Upper lobe of right lung (tissue), 1 donor: Measurements from ENCODE around the gene LACRT. TPM values are rescaled to one million over a fixed set of nuclear protein-coding genes. Genes with fewer than 3 reads are reported as not detected.
"Not testable (repeated sequence)": the region's sequence is repeated elsewhere in the genome, so short reads cannot be mapped to it uniquely, and the experiment has no call there.

Source experiments
- ATAC-seq: fragments of 200-7000 bp; cut with Tn5 transposase; one replicate; pipeline ENCODE4 v1.9.1; 2020; ENCODE audit warnings: mild to moderate bottlenecking, moderate library complexity
- DNase-seq: peaks from one replicate; pipeline ENCODE4 v3.0.0-alpha.2; 2020
- H3K27ac ChIP-seq: fragments of 200-600 bp; one replicate; pipeline ENCODE4 v1.8.0; 2022
- H3K27me3 ChIP-seq: fragments of 200-600 bp; one replicate; pipeline ENCODE4 v1.8.0; 2022; ENCODE audit warnings: mild to moderate bottlenecking
- H3K36me3 ChIP-seq: fragments of 200-600 bp; one replicate; pipeline ENCODE4 v1.8.0; 2022
- H3K4me1 ChIP-seq: fragments of 200-600 bp; one replicate; pipeline ENCODE4 v1.8.0; 2022
- H3K4me3 ChIP-seq: fragments of 200-600 bp; one replicate; pipeline ENCODE4 v1.8.0; 2022; ENCODE audit warnings: mild to moderate bottlenecking
- H3K9me3 ChIP-seq: fragments of 200-600 bp; one replicate; pipeline ENCODE4 v1.8.0; 2022
- CTCF ChIP-seq: fragments of 200-600 bp; IDR thresholded peaks from one replicate; pipeline ENCODE4 v1.8.0; 2022; ENCODE audit warnings: antibody characterized with exemption
- intact Hi-C: fragments of 100-400 bp; cut with DNase I; formaldehyde crosslinking; loops from one replicate; pipeline ENCODE4 v1.11.0; 2022
- total RNA-seq: library from RNA; stranded (reverse); fragmentation: NEBNext Ultra II Directional; extraction: Animal tissue kit (Norgen Biotek cat#: 25700); gene quantifications from one replicate; pipeline ENCODE4 v1.2.1, GENCODE V29; 2021
- donor health status: DM: no; HTN: yes; CAD: no; lungs with severe emphysema.

LACRT gene
- total RNA-seq, 1 donor from 2014 or later: not detected

DNA sequence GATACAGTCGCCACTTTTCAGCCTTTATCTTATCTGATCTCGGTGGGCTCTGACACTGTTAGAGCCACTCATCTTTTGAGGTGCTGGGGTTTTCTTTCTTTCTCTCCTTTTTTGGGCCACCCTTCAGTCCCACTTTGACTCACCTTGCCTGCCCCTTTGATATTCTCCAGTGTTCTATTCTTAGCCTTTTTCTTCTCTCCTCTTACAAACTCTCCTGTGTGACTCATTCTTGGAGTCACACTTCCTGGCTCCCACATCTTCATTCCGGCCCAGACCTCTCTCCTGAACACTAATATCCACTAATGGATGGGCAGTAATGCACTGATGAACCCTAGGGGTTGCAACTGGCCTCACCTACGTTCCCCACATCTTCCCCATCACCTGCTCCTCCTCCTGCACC, 15.7 kb upstream of the LACRT start:
- Histone ChIP-seq H3K4me3 (no peak overlapping the region), H3K27me3 (peaks cover 7% of the 10 kb centered on the region), H3K27ac (no peak overlapping the region), H3K9me3 (no peaks in the 10 kb centered on the region), H3K36me3 (no peaks in the 10 kb centered on the region), H3K4me1 (no peaks in the 10 kb centered on the region)
- ATAC-seq (no peak), DNase-seq (no peak)
- TF ChIP-seq CTCF: no peak
- intact Hi-C loops: no loop called here

- DNase-seq (no peak), ATAC-seq (no peak)
- Histone ChIP-seq H3K4me3 (no peak overlapping the region), H3K4me1 (no peaks in the 10 kb centered on the region), H3K36me3 (no peaks in the 10 kb centered on the region), H3K9me3 (no peaks in the 10 kb centered on the region), H3K27me3 (peaks cover 7% of the 10 kb centered on the region), H3K27ac (no peak overlapping the region)
- intact Hi-C loops: no loop called here
- no peak for TF ChIP-seq CTCF
Observed at GRCh38 chr12:54649825-54650224, 15.1 kb upstream of the LACRT start.

GRCh38 chr12:54648265-54648664, 13.6 kb upstream of the LACRT start, which contains the start of gene DCD:
Gene DCD, minus strand, starts transcription at chr12:54648365. Its CDS starts 62 bp downstream, at chr12:54648303.
- intact Hi-C loops: no loop called here
- Histone ChIP-seq H3K9me3 (no peaks in the 10 kb centered on the region), H3K4me1 (no peaks in the 10 kb centered on the region), H3K36me3 (no peaks in the 10 kb centered on the region), H3K27me3 (peaks cover 15% of the 10 kb centered on the region), H3K27ac (no peak within 1 kb of the TSS), H3K4me3 (no peak within 1 kb of the TSS)
- ATAC-seq: no peak
- no peak for DNase-seq
- TF ChIP-seq CTCF: no peak

- intact Hi-C loops: no loop called here
Observed at GRCh38 chr12:54641554-54641953, 6.9 kb upstream of the LACRT start.

GRCh38 chr12:54641089-54641488, 6.4 kb upstream of the LACRT start:
- Histone ChIP-seq H3K4me1 (no peaks in the 10 kb centered on the region), H3K27ac (no peak overlapping the region), H3K4me3 (no peak overlapping the region), H3K9me3 (no peaks in the 10 kb centered on the region), H3K27me3 (peaks cover 8% of the 10 kb centered on the region), H3K36me3 (no peaks in the 10 kb centered on the region)
- TF ChIP-seq CTCF: no peak
- no peak for ATAC-seq
- intact Hi-C loops: no loop called here
- no peak for DNase-seq

More at GRCh38 chr12:54641554-54641953, 6.9 kb upstream of the LACRT start:
- peaks cover 8% of the 10 kb centered on the region for H3K27me3 ChIP-seq
- TF ChIP-seq CTCF: no peak
- no peak overlapping the region for H3K27ac ChIP-seq
- no peak for DNase-seq
- ATAC-seq: no peak
- H3K4me1 ChIP-seq: no peaks in the 10 kb centered on the region
- no peaks in the 10 kb centered on the region for H3K36me3 ChIP-seq
- no peak overlapping the region for H3K4me3 ChIP-seq
- no peaks in the 10 kb centered on the region for H3K9me3 ChIP-seq

DNA sequence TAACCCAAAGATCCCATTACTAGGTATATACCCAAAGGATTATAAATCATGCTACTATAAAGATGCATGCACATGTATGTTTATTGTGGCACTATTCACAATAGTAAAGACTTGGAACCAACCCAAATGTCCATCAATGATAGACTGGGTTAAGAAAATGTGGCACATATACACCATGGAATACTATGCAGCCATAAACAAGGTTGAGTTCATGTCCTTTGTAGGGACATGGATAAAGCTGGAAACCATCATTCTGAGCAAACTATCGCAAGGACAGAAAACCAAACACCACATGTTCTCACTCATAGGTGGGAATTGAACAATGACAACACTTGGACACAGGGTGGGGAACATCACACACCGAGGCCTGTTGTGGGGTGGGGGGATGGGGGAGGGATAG, 4.4 kb upstream of the LACRT start:
- H3K36me3 ChIP-seq, ATAC-seq, H3K27ac ChIP-seq, H3K4me1 ChIP-seq, H3K27me3 ChIP-seq, H3K9me3 ChIP-seq, H3K4me3 ChIP-seq, DNase-seq, intact Hi-C loops: not testable (repeated sequence)
